Renal cortical epithelial cell (primary cell): ENCODE measurements around the gene HMGA1. TPM values are rescaled to one million over a fixed set of nuclear protein-coding genes. Genes with fewer than 3 reads are reported as not detected.
"Not testable (repeated sequence)": the region's sequence is repeated elsewhere in the genome, so short reads cannot be mapped to it uniquely, and the experiment has no call there.

Experiments used
- DNase-seq: peaks from one replicate; pipeline ENCODE4 v3.0.0-alpha.2; 2011; ENCODE audit warnings: low read depth
- total RNA-seq: library from RNA; depleted of rRNA; stranded (reverse); fragments of >200 nt; gene quantifications from 2 replicates; pipeline ENCODE4 v1.2.3, GENCODE V29; 2014

The HMGA1 gene
- total RNA-seq, 1 donor from 2014 or later: 41.1 TPM

DNA sequence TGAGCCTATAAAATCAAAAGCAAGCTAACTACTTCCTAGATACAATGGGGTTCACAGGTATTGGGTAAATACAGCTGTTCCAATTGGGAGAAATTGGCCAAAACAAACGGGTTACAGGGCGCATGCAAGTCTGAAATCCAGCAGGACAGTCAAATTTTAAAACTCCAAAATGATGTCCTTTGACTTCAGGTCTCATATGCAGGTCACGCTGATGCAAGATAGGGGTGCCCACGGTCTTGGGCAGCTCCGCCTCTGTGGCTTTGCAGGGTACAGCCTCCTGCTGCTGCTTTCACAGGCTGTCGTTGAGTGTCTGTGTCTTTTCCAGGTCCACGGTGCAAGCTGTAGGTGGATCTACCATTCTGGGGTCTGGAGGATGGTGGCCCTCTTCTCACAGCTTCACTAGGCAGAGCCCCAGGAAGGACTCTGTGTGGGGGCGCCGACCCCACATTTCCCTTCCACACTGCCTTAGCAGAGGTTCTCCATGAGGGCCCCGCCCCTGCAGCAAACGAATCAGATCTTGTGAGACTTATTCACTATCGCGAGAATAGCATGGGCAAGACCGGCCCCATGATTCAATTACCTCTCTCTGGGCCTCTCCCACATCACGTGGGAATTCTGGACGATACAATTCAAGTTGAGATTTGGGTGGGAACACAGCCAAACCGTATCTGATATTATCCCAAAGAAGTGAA lies 24.0 kb downstream of the HMGA1 start:
- no peak for DNase-seq

DNA sequence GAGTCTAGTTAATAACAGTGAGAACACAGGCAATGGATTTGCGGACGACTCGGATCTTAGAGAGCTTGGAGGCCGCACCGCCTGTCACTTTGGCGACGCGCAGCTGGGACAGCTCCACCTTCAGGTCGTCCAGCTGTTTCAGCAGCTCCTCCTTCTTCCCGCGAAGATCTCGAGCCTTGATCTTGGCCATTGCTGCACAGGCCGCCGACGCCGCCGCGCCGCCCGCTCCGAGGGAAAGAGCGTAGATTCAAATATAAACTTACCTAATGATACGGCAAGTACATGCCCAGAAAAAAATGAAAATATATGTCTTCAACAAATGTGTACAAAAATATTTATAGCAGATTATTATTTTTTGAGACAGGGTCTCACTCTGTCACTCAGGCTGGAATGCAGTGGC lies 26.8 kb downstream of the HMGA1 start:
- not testable (repeated sequence) for DNase-seq

DNA sequence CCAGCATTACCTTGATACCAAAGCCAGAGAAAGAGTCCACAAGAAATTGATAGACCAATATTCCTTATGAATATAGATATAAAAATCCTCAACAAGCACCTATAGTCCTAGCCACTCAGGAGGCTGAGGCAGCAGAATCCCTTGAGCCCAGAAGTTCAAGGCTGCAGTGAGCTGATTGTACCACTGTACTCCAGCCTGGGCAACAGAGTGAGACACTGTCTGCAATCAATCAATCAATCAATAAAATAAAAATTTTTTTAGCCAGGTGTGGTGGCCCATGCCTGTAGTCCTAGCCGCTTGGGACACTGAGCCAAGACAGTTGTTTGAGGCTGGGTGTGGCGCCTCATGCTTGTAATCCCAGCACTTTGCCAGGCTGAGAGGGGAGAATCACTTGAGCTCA lies 31.1 kb downstream of the HMGA1 start:
- no peak for DNase-seq

DNA sequence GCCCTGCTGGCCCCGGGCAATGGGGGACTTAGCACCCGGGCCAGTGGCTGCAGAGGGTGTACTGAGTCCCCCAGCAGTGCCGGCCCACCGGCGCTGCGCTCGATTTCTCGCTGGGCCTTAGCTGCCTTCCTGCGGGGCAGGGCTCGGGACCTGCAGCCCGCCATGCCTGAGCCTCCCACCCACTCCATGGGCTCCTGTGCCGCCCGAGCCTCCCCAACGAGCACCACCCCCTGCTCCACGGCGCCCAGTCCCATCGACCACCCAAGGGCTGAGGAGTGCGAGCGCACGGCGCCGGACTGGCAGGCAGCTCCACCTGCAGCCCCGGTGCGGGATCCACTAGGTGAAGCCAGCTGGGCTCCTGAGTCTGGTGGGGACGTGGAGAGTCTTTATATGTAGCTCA lies 32.5 kb downstream of the HMGA1 start:
- DNase-seq: not testable (repeated sequence)

DNA sequence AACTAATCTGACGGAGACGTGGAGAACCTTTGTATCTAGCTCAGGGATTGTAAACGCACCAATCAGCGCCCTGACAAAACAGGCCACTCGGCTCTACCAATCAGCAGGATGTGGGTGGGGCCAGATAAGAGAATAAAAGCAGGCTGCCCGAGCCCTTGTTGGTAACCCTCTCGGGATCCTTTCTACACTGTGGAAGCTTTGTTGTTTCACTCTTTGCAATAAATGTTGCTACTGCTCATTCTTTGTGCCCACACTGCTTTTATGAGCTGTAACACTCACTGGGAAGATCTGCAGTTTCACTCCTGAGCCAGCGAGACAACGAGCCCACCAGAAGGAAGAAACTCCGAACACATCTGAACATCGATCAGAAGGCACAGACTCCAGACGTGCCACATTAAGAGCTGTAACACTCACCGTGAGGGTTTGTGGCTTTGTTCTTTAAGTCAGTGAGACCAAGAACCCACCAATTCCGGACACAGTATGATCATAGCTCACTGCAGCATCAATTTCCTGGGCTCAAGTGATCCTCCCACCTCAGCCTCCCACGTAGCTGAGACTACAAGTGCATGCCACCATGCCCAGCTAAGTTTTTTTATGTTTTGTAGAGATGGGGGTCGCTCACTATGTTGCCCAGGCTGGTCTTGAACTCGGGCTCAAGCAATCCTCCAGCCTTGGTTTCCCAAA lies 33.1 kb downstream of the HMGA1 start:
- not testable (repeated sequence) for DNase-seq

DNA sequence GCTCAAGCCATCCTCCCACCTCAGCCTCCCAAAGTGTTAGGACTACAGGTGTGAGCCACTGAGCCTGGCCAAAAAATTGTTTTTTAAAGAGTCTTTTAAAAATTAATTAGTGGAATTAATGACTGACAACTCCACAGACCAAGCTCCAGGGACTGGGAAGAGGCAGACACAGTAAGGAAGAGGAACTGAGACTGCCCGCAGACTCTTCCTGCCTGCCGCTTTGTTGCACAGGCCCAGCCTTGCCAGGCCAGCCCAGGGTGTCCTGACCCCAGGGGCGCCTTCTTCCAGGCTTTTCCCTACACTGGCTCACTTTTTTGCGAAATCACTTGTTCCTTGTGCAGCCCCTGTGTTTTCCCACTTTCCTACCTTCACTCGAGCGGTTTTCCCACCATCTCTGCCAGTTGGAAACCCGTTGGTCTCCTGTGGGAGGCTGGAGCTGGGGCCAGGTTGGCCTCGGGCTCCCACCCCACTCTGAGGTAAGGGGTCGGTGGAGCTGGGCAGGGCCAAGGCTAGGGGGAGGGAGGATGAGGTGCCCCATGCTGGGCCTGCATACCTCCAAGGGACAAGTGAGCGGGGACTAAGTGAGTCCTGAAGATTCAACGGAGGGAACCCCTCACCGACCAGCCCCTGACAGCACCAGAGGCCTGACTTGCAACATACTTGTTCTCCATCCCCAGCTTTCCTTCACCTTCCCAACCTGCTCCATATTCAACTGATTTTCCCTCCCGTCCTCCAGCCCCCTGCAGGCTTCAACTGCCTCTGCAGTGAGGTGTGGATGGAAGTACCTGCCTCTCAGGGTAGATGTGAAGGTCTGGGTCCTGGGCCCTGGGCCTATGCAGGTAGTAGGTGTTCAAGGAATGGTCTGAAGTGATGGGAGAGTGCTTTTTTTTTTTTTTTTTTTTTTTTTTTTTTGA lies 35.6 kb downstream of the HMGA1 start:
- DNase-seq: no peak

DNA sequence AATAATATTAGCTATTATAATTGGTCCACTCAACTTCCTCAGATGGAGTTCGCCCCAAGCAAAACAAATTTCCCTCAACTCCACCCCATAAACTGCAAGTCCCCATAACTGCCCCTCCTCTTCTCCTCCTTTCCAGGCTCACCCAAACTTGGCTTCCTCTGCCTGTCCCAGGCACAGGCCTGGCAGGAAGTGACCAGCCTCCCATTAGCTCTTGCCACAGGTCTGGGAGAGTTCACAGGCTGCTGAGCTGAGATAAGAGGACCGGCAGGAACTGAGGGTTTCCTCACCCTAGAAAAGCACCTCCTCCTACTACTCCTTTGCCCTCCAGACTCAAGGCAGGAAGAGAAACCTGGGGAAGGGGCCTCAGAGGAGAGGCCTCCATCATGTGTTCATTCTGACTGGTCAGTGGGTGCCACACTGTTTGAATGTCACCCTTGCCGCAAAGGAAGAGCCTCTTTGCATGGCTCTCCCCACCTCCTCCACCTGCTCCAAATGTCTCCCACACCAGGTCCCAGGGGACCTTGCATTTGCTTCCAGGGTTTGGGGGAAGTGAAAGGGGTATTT lies 36.7 kb downstream of the HMGA1 start:
- DNase-seq: no peak

DNA sequence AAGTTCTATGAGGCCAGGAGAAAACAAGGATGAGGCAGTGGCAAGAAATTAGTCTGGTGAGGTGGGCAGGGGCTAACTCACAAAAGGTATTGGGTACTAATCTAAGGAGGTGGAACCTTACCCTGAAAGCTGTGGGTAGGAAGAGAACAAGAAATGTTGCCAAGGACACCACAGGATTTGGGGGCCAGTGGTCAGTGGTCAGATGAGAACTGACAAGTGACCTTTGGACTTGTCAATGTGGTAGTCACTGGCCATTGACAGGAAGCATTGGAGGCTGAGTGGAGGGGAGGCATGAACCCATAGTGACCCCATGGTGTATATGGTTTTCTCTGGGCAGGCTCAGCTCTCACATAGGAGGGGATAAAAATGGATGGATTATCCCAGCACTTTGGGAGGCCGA lies 37.5 kb downstream of the HMGA1 start:
- no peak for DNase-seq

DNA sequence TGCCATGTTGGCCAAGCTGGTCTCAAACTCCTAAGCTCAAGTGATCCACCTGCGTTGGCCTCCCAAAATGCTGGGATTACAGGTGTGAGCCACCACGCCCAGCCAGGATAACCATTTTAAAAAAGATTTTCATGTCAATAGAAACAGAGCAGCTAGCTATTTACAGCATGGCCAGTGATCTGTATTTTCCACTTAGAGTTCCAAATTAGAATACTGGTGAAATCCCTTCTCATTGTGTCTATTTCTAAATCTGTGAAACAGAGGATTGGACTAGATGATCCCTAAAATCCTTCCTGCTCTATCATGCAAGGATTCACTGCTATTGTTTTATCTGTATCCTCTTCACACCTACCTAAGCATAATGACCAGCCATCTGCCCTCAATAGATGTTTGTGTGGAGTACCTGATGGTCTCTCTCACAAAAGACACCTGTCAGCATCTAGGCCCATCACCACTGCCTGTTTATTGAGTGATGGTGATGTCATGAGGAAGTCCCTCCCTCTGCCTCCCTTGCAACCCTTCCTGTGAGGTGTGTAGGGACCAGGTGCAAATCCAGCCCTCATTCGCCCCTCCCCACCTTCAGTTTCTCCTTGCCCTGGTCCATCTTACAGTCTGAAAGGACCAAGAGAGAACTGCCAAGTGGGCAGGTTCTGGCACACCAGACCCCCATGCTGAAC lies 38.6 kb downstream of the HMGA1 start:
- no peak for DNase-seq

DNA sequence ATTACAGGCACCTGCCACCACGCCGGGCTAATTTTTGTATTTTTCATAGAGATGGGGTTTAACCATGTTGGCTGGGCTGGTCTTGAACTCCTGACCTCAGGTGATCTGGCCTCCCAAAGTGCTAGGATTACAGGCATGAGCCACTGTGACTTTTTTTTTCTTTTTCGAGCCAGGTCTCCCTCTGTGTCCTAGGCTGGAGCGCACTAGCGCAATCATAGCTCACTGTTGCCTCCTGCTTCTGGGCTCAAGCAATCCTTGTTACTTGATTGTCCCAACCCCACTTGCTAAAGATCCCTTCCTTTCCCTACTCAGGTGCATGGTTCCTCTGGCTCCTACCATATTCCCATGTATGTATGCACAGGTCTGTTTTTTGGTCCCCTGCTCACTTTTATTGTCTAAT lies 39.5 kb downstream of the HMGA1 start:
- no peak for DNase-seq

DNA sequence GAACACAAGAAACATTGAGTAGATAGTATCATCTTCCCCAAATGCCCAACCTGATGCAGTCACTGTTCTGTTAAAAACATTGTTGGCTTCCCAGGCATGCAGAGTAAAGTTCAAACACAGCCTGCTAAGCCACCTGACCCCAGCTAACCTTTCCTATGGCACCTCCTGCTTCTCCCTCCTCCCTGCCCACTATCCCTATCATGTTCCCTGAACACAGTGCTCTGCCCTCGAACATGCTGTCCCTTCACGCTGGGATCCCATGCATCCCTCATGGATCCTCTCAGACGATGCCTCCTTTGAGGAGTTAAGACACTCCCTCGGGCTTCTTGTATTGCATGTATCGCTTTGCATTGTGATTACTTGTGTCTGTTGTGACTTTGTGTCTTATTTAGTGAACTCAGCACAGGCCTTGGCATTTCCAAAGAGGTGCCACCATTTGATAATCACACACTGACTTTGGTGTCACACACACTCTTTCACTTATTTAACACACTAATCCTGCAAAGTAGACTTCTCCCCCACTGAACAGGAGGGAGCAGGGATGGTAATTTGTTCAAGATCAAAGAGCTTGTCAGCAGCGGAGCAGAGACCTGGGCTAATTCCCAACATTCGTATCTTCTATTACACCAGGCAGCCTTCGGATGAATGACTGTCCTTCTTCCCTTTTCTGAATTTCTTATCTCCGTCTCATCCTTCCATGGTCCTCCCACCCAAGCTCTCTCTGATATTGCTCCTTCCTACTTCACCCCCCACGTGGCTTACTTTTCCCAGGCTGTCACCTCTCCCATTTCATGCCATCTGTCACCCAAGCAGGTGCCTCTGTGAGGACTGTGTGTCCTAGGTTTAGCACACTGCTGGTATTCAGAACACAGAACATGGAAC lies 40.4 kb downstream of the HMGA1 start:
- no peak for DNase-seq

DNA sequence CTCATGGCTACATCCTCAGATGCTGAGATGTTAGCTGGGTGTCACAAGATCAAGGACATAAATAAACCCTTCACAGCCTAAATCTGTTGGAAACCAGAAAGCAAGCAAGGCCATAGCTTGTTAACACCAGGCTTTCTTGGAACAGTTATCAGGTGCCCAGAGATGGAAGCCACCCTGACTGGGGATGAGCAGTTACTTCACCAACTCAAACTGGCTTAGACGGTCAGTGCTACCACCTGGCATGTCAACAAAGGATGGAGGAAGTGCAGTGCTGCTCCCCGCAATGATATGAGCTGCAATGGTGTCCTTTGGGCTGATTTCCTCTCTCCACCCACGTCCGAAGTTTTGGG lies 41.1 kb downstream of the HMGA1 start:
- no peak for DNase-seq

DNA sequence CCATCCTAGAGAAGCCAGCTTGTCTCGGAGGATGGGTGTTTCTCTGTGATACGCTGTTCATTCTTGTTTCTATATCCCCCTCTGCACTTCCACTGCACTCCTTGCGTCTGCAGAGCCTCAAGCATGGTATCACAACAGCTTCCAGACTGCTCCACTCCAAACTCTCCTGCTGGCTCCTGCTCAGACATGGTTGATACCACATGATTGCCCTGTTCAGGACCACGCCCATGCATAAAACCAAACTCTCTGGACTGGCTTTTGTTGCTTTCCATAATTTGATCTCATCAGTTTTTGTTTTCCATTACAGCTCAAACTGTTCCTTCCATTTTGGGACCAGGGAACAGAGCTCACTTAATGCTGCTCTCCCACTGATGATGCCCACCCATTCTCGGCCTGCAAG lies 42.2 kb downstream of the HMGA1 start:
- DNase-seq: no peak

DNA sequence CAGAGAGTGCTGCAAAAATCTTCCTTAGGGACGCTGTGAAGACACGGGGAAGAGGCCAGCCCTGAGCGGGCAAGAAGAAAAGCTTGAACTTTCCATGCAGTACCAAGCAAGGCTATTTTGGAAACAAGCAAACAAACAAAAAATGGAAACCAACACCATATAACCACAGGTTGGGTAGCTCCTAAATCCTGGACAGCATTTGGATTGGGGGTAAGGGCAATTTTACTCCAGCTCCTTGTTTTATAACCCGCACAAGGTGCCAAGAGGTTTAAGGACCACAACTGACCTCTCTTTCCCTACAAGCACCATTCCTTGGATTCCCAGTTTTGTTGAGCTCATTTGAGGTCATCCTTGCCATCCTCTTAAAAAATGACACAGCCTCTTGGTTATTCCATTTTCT lies 43.5 kb downstream of the HMGA1 start:
- DNase-seq: no peak

DNA sequence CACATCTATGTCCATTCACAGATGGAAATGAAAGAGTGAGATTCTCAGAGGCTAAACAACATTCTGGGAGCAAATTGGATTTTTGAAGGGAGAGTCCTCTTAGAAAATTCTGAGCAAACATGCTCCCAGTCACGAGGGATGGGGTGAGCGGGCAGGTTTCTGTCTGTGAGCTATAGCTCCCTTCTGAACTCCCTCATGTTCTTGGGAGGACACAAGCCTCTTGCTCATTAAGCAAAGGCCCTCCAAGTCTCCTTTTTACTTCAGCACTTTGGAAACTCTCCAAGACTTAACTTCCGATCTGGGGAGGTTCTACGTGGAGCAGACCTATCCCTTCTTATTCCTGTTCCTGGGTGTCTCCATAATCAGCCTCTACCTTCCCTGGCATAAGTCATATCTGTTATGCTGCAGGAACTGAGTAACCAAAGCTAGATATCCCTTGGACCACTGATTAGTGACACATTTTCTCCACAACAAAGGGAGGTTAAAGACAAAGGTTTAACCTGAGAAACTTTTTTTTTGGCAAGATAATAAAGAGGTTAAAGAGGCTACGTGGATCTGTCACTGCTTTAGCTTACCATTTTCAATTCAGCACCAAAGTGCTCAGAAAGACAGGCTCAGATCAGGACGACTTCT lies 45.1 kb downstream of the HMGA1 start:
- no peak for DNase-seq

DNA sequence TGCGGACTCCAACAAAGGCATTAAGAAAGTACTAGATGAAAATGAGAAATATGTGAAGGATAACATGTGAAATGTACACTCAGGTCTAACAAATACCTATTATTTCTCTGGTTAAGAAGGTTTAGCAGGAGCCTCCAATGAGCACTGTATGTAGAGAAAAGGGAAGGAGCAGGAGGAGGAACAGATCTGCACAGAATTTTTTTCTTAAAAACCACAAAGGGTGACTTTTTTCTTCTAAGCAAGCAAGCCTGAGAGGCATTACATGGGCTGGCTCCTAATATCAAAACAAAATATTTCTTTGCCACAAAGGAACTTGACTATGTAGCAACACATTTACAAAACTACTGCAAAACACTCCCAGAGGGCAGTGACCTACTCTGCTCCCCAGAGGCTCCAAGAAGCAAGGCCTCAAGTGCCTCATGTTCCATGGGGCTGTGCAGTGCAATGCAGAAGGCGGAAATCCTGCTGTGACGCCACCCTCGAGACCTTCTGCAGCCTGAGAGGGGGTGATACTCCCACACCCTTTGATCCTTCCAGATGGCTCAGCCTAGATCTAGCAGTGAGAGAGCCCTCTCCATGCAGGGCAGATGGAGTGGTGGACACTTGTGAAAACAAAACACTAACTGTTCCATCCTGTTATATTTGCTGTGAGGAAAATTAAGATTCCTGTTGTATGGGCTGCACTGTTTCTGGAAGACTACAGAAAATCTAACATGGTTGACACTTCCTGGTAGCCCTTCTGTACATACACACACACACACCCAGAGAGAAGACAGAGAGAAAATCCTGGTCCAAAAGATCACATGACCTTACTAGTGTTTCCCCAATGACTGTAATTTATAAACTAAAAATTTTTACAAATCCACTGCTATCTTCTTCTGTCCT lies 48.1 kb downstream of the HMGA1 start:
- no peak for DNase-seq

DNA sequence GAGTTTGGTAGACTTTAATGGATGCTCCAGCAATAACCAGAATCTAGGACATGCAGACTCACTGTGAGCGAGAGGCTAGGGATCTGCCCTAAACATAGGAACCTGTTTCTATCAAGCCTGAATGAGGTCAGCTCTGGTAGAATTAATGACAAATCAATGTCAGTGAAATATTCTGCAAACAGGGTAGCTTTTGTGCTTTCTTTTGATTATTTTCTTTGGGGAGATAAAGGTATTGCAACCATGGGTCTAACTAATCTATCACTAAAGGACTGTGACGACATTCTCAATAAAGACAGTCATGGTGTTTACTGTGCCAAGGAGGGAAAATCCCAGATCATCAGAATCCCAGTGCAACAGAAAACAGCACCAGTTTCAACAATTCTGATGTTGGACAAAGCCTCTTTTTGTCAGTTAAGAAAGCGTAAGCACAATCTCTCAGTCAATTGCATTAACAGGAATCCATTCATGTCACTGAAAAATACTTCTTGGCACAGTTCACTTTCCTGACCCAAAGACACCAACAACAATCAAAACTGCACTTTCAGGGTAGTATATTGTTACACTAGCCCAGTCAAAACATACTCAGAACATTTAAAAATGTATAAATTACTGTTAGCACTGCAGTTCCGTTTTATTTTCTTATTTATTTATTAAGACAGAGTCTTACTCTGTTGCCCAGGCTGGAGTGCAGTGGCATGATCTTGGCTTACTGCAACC lies 48.9 kb downstream of the HMGA1 start:
- no peak for DNase-seq

DNA sequence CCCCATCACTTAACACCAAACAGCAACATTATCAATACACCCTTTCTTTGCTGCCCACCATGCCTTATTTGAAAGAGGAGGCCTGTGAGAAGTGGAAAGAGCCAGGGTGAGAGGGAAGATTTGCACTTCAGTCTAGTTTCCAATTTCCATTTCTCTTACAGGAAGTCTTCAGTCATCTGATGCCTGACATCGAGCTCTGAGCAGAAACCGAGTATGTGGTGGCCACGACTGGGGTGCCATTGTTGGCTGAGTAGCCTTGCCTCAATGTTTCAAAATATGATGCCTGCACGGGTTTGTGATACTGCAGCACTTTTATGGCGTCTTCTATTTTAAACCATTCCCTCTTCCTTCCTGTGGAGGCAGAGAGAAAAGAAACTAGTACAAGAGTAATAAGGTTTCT lies 51.9 kb downstream of the HMGA1 start:
- no peak for DNase-seq

DNA sequence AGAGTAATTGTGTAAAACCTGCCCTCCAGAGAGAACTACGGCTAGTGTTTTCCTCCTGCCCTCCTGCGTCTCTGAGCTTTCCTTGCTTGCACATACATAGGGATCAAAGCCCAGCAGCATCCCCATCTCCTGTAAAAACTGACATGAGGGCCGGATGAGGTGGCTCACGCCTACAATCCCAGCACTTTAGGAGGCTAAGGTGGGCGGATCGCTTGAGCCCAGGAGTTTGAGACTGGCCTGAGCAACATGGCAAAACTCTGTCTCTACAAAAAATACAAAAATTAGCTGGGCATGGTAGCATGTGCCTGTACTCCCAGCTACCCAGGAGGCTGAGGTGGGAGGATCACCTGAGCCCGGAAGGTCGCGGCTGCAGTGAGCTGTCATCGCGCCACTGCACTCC lies 52.5 kb downstream of the HMGA1 start:
- DNase-seq: no peak
